DMS79 (cell line): ENCODE results near the gene TMEM106A.
"Not testable (repeated sequence)": the region's sequence is repeated elsewhere in the genome, so short reads cannot be mapped to it uniquely, and the experiment has no call there.

ENCODE experiments used
- DNase-seq: peaks from one replicate; lab custom pipeline; 2025; lab: John Stamatoyannopoulos, UW

Gene TMEM106A

GRCh38 chr17:43211480-43212402 is at the start of gene TMEM106A:
TSS of gene TMEM106A (plus strand) at chr17:43211875. CDS start at chr17:43213042, 1,167 bp downstream.
- no peak for DNase-seq

GRCh38 chr17:43165971-43166370 is 45.7 kb upstream of the TMEM106A start:
- DNase-seq, result not testable (repeated sequence)

- DNase-seq, result peak; percentile 16
These were observed 42.0 kb upstream of the TMEM106A start for GRCh38 chr17:43169561-43170139.

GRCh38 chr17:43170140-43170765 is 41.4 kb upstream of the TMEM106A start:
- DNase-seq, result peak; percentile 95

GRCh38 chr17:43170766-43171585 is 40.7 kb upstream of the TMEM106A start, which contains the start of gene NBR1:
TSS of gene NBR1 (plus strand) at chr17:43171214. CDS start at chr17:43175800, 4,586 bp downstream.
- DNase-seq, result peak; percentile 98

GRCh38 chr17:43171586-43172487 is 39.8 kb upstream of the TMEM106A start:
- DNase-seq, result peak; percentile 31

- DNase-seq, result no peak
These were observed 36.2 kb upstream of the TMEM106A start for GRCh38 chr17:43175213-43176118.

GRCh38 chr17:43176119-43176570 is 35.5 kb upstream of the TMEM106A start:
- no peak for DNase-seq

GRCh38 chr17:43183921-43184320 is 27.8 kb upstream of the TMEM106A start:
- DNase-seq, result no peak

GRCh38 chr17:43186656-43187055 is 25.0 kb upstream of the TMEM106A start:
- DNase-seq, result not testable (repeated sequence)

GRCh38 chr17:43193251-43193650 is 18.4 kb upstream of the TMEM106A start:
- DNase-seq, result no peak

GRCh38 chr17:43199633-43200032 is 12.0 kb upstream of the TMEM106A start:
- no peak for DNase-seq

GRCh38 chr17:43200127-43200526 is 11.5 kb upstream of the TMEM106A start:
- DNase-seq, result no peak

GRCh38 chr17:43203013-43203412 is 8.7 kb upstream of the TMEM106A start:
- not testable (repeated sequence) for DNase-seq

GRCh38 chr17:43210576-43210975 is 1.1 kb upstream of the TMEM106A start:
- DNase-seq, result no peak

GRCh38 chr17:43211123-43211479 is 574 bp upstream of the TMEM106A start:
- DNase-seq, result no peak

GRCh38 chr17:43212641-43213490 is 1.2 kb downstream of the TMEM106A start:
- no peak for DNase-seq

- no peak for DNase-seq
These were observed 1.9 kb downstream of the TMEM106A start for GRCh38 chr17:43213545-43213944.

- no peak for DNase-seq
These were observed 3.7 kb downstream of the TMEM106A start for GRCh38 chr17:43215341-43215740.
